Stimulated activated CD4-positive, alpha-beta T cell treated with anti-CD3 and anti-CD28 coated beads, Interleukin-12 subunit alpha, Interleukin-12 subunit beta, amount 100 ng/mL, for 48 hours (primary cell): Measurements from ENCODE around the gene TRMT10C.
"Not testable (repeated sequence)": the region's sequence is repeated elsewhere in the genome, so short reads cannot be mapped to it uniquely, and the experiment has no call there.

Source experiments
- DNase-seq, 3 donors: peaks; one replicate each; pipeline ENCODE4 v3.0.0-alpha.2; 2020; ENCODE audit warnings: low read depth in 2 of 3, low spot score in 1 of 3

TRMT10C gene

DNA sequence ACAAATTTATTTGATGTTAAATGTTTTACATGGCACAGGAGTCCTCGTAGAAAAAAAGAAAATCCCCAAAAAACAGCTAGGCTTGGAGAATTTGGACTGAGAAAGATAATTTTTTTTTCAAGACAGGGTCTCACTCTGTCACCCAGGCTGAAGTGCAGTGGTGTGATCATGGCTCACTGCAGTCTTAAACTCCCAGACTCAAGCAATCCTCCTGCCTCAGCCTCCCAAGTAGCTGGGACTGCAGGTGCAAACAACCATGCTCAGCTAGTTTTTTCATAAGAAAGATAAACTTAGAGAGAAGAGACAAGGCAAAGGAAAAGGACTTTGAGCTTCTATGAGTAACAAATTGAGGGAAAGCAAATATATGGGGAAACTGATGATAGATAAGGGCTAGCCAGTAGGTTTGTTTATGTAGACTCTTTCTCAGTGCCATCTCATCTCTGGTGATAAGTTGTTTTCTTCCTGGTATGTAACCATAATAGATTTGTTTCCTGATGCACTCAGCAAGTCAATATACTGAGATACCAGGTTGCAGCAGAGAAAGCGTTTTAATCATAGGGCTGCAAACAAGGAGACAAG is 13.1 kb upstream of the TRMT10C start:
- no peak for DNase-seq

DNA sequence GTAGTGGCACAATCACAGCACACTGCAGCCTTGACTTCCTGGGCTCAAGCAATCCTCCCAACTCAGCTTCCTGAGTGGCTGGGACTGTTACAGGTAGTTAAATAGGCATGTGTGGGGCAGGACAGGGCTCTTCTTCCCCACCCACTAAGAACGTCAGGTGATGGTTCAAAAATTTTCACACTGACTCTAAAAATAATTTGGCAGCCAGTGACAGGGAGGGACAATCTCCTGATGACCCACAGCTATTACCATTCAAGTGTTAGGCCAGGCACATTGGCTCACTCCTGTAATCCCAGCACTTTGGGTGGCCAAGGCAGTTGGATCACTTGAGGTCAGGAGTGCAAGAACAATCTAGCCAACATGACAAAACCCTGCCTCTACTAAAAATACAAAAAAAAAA is 12.2 kb upstream of the TRMT10C start:
- no peak for DNase-seq

DNA sequence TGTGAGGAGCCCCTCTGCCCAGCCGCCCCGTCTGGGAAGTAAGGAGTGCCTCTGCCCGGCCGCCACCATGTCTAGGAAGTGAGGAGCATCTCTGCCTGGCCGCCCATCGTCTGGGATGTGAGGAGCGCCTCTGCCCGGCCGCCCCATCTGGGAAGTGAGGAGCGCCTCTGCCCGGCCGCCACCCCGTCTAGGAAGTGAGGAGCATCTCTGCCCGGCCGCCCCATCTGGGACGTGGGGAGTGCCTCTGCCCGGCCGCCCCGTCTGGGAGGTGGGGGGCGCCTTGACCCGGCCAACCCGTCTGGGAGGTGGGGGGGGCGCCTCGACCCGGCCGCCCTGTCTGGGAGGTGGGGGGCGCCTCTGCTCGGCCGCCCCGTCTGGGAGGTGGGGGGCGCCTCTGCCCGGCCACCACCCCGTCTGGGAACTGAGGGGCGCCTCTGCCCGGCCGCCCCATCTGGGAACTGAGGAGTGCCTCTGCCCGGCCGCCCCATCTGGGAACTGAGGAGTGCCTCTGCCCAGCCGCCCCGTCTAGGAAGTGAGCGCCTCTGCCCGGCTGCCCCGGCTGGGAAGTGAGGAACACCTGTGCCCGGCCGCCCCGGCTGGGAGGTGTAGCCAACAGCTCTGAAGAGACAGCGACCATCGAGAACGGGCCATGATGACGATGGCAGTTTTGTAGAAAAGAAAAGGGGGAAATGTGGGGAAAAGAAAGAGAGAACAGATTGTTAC is 10.1 kb upstream of the TRMT10C start:
- not testable (repeated sequence) for DNase-seq

DNA sequence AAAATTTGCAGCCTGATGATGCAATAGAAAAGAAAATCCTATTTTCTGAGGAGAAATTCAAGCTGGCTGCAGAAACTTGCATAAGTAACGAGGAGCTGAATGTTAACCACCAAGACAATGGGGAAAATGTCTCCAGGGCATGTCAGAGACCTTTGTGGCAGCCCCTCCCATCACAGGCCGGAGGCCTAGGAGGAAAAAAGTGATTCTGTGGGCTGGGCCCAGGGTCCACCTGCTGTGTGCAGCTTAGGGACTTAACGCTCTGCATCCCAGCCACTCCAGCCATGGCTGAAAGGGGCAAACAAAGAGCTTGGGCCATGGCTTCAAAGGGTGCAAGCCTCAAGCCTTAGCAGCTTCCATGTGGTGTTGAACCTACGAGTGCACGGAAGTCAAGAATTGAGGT is 8.3 kb upstream of the TRMT10C start:
- DNase-seq = not testable (repeated sequence)

DNA sequence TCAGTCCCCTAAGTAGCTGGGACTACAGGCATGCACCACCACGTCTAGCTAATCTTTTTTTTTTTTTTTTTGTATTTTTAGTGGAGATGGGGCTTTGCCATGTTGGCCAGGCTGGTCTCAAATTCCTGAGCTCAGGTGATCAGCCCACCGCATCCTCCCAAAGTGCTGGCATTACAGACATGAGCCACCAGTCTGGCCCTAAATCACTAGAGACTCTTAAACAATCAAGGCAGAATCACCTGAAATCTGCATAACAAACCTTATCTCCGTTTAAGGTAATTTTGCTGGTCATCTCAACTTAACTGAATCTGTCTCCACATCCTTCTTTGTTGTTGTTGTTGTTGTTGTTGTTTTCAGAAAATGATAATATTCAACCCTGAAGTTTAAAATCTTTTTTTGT is 5.6 kb upstream of the TRMT10C start:
- no peak for DNase-seq

DNA sequence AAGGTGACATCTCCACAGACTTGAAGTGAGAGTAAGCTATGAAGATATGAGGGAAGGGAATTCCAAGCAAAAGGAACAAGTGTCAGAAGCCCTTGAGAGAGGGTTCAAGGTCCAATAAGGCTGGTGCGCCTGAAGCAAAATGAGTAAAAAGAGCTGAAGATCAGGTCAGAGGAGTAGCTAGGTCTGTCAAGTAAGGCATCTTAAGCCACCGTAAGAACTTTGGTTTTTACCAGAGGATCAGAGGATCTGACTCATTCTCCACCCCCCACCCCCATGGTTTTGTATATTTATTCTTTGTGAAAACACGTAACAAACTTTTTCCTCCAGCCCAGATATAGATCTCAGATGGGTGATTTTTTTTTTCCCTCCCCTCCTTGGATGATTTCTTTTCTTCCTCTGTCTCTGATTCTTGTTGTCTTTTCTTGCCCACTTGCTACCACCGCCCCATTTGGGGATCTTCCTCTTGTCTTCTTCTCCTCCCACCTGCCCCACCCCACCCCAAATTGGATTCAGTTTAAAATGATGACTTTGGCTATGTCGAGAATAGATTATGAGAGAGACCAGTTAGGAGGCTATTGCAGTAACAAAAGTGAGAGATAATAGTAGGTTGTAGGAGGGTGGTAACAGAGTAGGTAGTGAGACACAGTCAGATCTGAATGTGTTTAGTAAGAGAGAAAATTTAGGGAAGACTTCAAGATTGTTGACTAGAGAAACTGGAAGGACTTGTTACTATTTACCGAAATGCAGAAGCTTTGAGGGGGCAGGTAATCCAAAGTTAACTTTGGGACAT is 6.1 kb downstream of the TRMT10C start:
- DNase-seq = peak; percentile 36 to 65 (median 40)

DNA sequence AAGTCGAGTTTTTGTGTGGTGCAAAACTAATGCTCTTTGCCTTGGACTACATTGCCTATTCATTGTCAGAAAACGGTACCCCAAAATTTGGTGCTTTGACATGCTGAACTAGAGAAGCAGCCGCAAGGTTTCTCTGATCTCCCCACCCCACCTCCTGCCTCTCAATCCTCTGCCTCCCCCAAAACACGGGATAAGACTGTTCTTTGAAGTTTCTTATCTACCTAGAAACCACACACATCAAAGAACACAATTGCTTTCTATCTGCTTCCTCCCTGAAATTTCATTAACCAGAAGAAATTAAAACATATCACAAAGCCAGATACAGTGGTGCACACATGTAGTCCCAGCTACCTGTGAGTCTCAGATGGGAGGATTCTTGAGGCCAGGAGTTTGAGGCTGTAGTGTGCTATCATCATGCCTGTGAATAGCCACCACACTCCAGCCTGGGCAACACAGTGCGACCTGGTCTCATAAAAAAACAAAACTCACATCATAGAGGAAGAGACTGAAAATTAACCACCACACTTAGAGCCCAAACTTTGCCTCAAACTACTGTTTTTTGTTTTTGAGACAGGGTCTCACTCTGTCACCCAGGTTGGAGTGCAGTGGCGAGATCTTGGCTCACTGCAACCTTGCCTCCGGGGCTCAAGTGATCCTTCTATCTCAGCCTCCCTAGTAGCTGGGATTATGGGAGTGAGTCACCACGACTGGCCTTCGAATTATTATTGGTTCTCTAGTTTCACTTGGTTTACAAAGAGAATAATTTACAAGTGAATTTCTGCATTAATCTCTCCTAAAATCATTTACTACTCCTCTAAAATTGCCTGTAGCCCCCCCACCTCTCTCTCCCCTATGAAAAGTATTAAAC is 9.6 kb downstream of the TRMT10C start:
- DNase-seq = no peak

DNA sequence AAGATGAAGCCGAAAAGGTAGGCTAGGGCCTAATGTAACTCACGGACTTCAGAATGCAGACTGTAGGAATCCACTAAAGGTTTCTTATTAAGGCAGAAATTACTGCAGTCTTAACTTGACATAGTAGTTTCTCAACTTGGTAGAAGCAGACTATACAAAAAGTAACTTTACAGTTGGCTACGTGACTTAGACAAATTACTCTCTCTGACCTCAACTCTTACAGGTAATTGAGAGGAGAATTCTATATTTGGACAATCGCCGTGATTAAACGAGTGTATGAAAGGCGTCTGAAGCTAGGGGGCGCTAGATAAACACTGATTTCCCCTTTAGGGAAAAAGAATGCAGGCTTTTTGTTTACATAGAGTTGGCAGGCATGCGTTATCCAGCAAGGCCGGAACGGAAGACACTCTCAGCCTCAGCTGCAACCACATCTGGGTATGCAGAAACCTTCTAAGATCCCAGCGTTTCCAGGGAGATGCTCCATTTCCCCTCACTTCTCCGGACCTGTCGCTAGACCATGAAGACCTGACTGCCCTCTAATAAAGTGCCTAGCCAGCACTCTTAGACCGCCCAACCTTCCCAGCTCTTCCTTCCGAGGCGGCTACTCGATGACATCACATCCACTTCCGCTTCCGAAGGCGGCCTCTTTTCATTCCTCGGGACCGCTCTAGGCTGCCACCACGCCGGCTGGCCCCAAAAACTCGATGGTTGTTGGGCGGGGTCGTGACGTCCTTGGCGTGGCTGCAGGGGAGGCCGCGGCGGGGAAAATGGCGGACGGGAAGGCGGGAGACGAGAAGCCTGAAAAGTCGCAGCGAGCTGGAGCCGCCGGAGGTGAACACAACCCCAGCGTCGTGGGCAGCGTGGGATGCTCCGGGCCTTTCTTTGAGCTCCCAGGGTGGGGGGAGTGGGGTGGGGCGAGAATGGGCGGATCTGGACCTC is 12.1 kb downstream of the TRMT10C start, which contains the start of gene PCNP:
Gene PCNP, plus strand, starts transcription at position 732 of the 939 bp plus-strand sequence. Its CDS starts 36 bp downstream, at position 768.
- peak; percentile 98 to 100 (median 99) for DNase-seq

DNA sequence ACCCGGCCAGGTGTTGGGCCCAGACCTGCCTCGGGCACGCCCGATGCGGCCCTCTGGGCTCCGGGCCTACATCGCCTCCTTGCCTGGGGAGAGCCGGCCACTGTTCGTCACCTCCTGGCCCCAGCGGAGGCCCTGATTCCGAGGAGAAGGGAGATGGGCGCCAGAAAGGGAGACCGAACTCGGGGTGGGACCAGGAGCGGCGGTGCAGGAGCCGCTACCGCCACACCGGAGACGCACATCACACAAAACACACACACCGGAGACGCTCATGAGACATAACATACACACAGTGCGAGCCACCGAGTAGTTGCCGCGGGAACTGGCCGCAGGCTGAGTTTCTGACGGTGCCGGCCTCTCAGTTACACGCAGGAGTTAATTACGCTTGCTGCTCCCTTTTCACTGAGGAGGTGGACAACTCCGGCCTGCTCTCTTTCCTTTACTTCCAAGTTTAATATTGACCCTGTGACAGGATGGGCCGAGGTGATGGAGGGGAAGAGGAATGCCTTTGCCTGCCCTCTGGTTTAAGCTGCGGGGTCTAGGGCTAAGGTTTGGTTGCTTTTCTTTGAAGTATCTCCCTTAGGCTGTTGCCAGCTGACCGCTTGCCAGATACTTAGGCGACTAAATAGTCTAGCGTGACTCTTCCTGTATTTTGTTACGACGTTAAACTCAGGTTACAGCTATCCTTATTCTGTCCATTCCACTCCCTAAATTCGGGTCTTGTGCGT is 12.9 kb downstream of the TRMT10C start:
- DNase-seq = peak in 2 of 3 donors; percentile 31 to 38

DNA sequence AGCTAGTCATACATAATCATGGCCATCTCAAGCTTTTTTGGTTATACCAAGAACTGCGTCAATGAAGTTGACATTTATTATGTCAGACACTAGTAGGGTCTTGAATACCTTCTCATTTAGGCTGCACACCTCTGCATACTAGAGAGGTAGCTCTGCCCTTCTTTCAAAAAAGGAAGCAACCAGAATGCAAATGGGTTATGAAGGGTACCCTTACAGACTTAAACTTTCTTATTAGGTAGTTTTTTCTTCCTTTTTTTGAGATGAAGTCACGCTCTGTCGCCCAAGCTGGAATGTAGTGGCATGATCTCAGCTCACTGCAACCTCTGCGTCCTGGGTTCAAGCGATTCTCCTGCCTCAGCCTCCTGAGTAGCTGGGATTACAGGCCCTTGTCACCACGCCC is 15.6 kb downstream of the TRMT10C start:
- no peak for DNase-seq

DNA sequence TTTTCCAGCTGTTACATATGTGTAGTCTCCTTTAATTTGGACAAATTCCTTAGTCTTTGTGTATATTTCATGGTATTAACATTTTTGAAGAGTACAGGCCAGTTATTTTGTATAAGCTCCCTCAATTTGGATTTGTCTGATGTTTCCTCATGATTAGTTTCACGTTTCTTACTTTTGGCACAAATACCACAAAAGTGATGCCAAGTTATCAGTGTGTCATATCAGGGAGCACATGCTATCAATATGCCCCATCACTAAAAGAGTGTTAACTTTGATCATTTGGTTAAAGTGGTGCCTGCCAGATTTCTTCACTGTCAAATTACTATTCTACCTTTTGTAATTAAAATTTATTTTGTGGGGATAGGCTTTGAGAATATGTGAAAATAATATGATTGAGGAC is 26.9 kb downstream of the TRMT10C start:
- no peak for DNase-seq

DNA sequence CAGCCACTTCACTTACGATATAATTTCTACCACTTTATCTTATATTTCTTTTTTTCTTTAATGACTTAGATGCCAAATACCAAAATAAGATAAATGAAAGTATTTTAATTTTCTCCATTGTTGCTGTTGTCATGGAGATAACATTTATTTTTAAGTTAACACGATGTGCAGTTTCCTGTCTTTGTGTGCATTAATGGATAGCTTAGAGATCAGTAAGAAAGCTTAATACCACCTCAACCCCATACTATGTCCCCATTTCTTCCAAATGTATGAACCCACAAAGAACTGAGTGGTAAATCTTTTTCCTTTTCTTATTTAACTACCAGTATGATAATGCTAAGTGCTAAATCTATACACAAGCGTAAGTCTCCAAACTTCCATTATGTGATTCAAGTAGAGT is 29.4 kb downstream of the TRMT10C start:
- no peak for DNase-seq

DNA sequence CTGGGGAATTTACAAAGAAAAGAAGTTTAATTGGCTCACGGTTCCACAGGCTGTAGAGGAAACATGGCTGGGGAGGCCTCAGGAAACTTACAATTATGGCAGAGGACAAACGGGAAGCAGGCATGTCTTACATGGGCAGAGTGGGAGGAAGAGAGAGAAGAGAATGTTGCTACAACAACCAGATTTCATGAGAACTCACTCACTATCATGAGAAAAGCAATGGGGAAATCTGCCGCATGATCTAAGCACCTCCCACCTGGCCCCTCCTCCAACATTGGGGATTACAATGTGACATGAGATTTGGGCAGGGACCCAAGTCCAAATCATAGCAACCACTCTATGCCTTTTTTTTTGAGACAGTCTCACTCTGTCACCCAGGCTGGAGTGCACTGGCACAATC is 41.1 kb downstream of the TRMT10C start:
- no peak for DNase-seq

DNA sequence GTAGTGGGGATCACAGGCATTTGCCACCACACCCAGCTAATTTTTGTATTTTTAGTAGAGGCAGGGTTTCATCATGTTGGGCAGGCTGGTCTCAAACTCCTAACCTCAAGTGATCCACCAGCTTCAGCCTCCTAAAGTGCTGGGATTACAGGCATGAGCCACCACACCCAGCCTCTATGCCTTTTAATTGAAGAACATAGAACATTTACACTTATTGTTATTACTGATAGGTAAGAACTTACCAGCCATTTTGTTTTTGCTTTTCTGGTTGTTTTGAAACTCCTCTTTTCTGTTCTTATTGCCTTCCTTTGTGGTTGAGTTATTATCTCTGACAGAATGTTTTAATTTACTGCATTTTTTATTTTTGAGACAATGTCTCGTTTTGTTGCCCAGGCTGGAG is 41.5 kb downstream of the TRMT10C start:
- DNase-seq = no peak

DNA sequence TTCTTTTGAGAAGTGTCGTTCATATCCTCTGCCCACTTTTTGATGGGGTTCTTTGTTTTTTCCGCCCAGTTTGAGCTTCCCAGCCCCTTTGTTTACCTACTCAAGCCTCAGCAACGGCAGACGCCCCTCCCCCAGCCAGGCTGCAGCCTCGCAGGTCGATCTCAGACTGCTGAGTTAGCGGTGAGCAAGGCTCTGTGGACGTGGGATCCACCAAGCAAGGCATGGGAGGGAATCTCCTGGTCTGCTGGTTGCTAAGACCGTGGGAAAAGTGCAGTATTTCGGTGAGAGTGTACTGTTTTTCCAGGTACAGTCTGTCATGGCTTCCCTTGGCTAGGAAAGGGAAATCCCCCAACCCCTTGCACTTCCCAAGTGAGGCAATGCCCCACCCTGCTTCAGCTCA is 43.7 kb downstream of the TRMT10C start:
- not testable (repeated sequence) for DNase-seq

DNA sequence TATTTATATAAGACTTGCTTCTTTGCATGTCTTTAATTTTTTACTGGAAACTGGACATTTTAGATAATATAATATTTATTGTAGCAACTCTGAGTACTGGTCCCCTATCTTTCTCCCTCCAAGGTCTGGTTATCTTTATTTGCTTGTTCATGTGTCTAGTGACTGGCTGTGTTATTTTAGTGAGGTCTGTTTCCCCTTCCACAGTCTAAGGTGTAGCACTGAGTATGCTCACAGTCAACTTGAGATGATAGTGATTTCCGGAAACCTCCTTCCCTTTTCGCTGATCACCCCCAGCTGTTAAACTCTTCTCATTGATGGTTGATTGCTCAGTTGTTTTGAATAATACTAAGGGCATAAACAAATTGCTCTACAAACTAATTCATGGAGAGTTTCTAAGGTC is 49.4 kb downstream of the TRMT10C start:
- DNase-seq = no peak

DNA sequence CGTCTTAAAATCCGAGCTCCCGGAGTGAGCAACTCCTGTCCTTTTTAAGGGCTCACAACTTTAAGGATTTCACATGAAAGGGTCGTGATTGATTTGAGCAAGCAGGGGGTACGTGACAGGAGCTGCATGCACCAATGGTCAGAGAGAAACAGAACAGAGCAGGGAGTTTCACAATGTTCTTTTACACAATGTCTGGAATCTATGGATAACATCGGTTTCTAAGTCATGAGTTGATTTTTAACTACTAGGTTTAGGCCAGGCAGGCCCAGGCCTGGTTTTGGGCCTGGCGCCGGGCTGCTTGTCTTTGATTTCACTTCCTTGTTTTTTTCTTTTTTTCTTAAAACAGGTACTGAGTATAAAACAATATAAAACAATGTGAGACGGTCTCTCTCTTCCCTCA is 51.3 kb downstream of the TRMT10C start:
- DNase-seq = not testable (repeated sequence)

DNA sequence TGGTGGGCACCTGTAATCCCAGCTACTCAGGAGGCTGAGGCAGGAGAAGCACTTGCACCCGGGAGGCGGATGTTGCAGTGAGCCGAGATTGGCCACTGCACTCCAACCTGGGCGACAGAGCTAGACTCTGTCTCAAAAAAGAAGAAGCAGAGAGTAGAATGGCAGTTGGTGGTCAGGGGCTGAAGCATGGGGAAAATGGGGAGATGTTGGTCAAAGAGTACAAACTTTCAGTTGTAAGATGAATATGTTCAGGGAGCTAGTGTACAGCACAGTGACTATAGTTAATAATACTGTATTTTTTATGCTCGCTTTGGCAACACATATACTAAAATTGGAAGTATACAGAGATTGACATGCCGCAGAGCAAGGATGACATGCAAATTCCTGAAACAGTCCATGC is 53.9 kb downstream of the TRMT10C start:
- DNase-seq = no peak
